HG02870 (cell line): Measurements from ENCODE around the gene P4HA1.

Source experiments
- ATAC-seq: cut with Tn5 transposase; IDR thresholded peaks from one replicate; pipeline ENCODE4 v1.9.1; 2021; ENCODE audit warnings: mild to moderate bottlenecking, moderate library complexity; ENCODE audit not compliant: unreplicated experiment

P4HA1 gene

GRCh38 chr10:72981882-72982529 is 114.7 kb downstream of the P4HA1 start:
- no peak for ATAC-seq

- ATAC-seq = no peak
Measured at GRCh38 chr10:72981028-72981881, 115.4 kb downstream of the P4HA1 start.

- ATAC-seq = no peak
Measured at GRCh38 chr10:72980348-72980747, 116.3 kb downstream of the P4HA1 start.

- no peak for ATAC-seq
Measured at GRCh38 chr10:72979709-72980108, 117.0 kb downstream of the P4HA1 start.

GRCh38 chr10:72976886-72977285 is 119.8 kb downstream of the P4HA1 start:
- ATAC-seq = no peak
